Endometrial microvascular endothelial cells (primary cell): Measurements from ENCODE around the gene NOM1. TPM values are rescaled to one million over a fixed set of nuclear protein-coding genes. Genes with fewer than 3 reads are reported as not detected.

Experiments used
- in situ Hi-C: cut with HindIII; loops from 2 replicates; pipeline ENCODE4 v1.10.0; 2017; ENCODE audit warnings: low sequenced_read_pairs, low pct_unique_long_range_greater_than_20kb; ENCODE audit errors: inconsistent ontology term
- total RNA-seq: library from RNA; depleted of rRNA; stranded (reverse); fragments of >200 nt; gene quantifications from one replicate; pipeline ENCODE4 v1.2.3, GENCODE V29; 2015; ENCODE audit errors: inconsistent ontology term

NOM1 gene
- total RNA-seq, 1 donor from 2014 or later = 7.2 TPM

- in situ Hi-C loops = no loop called here
These were observed 51.5 kb downstream of the NOM1 start for GRCh38 chr7:157000741-157001653.

- in situ Hi-C loops = no loop called here
These were observed 52.7 kb downstream of the NOM1 start for GRCh38 chr7:157001920-157002818.

GRCh38 chr7:157002819-157003421 lies 53.4 kb downstream of the NOM1 start:
- in situ Hi-C loops = no loop called here

- in situ Hi-C loops = no loop called here
These were observed 53.9 kb downstream of the NOM1 start for GRCh38 chr7:157003445-157003755.

GRCh38 chr7:157003756-157004520 lies 54.4 kb downstream of the NOM1 start:
- in situ Hi-C loops = no loop called here

GRCh38 chr7:157004521-157005455 lies 55.3 kb downstream of the NOM1 start:
- in situ Hi-C loops = no loop called here

GRCh38 chr7:157005456-157006204 lies 56.1 kb downstream of the NOM1 start:
- in situ Hi-C loops = no loop called here

GRCh38 chr7:157006205-157006747 lies 56.8 kb downstream of the NOM1 start:
- in situ Hi-C loops = no loop called here

- in situ Hi-C loops = no loop called here
These were observed 57.4 kb downstream of the NOM1 start for GRCh38 chr7:157006829-157007469.

- in situ Hi-C loops = no loop called here
These were observed 58.1 kb downstream of the NOM1 start for GRCh38 chr7:157007470-157008066.

GRCh38 chr7:157008206-157009169 lies 59.0 kb downstream of the NOM1 start:
- in situ Hi-C loops = no loop called here

GRCh38 chr7:157009170-157009777 lies 59.8 kb downstream of the NOM1 start:
- in situ Hi-C loops = no loop called here

GRCh38 chr7:157009778-157010587 lies 60.5 kb downstream of the NOM1 start:
- in situ Hi-C loops = no loop called here
